Esophagus squamous epithelium (tissue), 4 donors: ENCODE measurements around the gene AHSP.

Experiments used
- CTCF ChIP-seq, 6 experiments: fragments of 450-650 bp in 4 of 6; fragments of 200-600 bp in 2 of 6; sonication (generic) in 2 of 6; IDR thresholded peaks; one replicate each; pipeline ENCODE4 v1.5.1; 2016 to 2019; ENCODE audit warnings: antibody characterized with exemption in 6 of 6, mild to moderate bottlenecking in 4 of 6, moderate library complexity in 4 of 6
- POLR2A ChIP-seq, 4 donors: fragments of 450-650 bp; IDR thresholded peaks; one replicate each; pipeline ENCODE4 v1.6.1; 2017; ENCODE audit warnings: antibody characterized with exemption in 4 of 4, mild to moderate bottlenecking in 4 of 4, moderate library complexity in 3 of 4

DNA sequence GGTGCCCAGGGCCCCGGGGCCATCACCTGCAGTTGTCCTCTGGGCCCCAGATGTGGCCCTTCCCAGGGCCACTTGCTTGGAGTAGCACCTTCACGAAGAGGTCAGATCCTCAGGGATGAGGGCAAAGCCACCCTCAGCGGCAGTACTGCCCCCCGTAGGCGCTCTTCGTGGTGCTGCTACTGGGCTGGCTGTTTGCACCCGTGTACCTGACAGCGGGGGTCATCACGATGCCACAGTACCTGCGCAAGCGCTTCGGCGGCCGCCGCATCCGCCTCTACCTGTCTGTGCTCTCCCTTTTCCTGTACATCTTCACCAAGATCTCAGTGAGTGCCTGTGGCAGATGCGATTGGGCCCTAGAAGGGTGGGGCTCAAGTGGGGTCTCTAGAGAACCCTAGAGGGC is 42.1 kb upstream of the AHSP start:
- TF ChIP-seq CTCF (IDR thresholded peaks at IDR 0.05) (no peak), POLR2A (IDR thresholded peaks at IDR 0.05) (no peak)
